Measurements from ENCODE around the gene PIP5K1B.
"Not testable (repeated sequence)": the region's sequence is repeated elsewhere in the genome, so short reads cannot be mapped to it uniquely, and the experiment has no call there.

The PIP5K1B gene

DNA sequence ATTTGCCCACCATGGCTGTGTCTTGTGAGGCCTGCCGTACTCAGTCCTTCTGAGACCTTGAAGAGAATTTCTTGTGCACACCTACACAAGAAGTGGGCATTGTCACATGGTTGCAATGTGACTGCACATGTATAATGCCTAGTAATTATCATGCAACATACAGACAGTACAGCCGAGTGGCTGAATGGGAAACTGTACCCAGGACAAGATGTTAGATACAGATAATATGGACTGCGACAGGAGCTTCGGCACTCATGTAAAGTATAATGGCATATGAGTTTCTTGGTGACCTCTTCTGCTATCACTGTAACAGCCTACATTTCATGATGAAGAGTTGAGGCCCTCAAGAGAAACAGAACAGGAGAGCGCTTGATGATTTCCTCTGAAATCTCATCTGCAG lies 313.7 kb downstream of the PIP5K1B start:
- no peak for DNase-seq (ENCODE audit: low read depth in 1 of 2, low spot score in 1 of 2)

DNA sequence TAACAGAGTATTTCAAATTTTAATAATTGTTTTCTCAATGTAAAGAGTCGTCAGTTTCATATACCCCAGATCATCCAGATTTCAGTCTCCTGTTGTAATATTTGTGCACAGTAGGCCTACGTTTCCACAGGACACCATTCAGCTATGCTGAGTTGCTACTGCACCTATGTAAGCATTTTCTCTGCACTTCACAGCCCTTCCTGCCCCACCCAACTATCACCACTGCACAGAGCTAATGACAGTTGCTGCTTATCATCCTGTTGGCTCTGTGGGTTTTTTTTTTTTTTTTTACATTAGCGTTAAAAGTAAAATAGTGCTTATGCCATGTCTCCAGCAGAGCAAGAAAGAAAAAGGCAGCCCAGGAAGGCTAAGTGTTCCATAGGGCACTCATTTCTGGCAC lies 314.8 kb downstream of the PIP5K1B start:
- DNase-seq (ENCODE audit: low read depth in 1 of 2, low spot score in 1 of 2), result no peak

DNA sequence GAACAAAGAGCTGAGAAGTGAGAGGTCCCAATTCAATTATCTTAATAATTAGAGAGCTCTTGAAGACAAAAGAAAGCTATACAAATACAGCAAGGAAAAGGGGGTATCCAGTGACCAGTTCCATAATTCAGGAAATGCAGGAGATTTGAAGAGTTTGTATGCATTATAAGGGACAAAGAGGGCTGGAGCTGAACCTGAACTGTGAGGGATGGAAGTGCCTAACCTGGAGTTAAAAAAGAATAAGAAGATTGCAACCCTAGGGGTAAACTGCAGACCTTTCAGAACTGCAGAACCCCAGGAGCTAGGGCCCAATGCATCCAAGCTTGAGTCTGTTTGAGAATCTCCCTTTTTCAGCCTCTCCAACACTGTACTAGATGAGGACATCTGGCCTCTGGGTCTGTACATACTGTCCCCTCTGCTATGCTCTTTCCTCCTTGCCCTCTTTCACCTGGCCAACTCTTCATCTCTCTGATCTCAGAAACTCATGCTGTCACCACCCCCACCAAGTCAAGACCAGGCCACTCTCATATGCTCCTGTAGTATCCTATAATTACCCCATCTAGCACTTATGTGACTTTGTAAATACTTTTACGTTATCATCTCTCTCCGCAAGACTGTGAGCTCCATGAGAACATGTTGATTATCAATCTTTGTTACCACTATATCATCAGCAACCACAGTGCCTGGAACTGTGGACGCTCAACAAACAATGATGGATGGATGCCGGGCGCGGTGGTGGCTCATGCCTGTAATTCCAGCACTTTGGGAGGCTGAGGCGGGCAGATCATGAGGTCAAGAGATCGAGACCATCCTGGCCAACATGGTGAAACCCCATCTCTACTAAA lies 315.5 kb downstream of the PIP5K1B start:
- no peak for DNase-seq (ENCODE audit: low read depth in 1 of 2, low spot score in 1 of 2)

DNA sequence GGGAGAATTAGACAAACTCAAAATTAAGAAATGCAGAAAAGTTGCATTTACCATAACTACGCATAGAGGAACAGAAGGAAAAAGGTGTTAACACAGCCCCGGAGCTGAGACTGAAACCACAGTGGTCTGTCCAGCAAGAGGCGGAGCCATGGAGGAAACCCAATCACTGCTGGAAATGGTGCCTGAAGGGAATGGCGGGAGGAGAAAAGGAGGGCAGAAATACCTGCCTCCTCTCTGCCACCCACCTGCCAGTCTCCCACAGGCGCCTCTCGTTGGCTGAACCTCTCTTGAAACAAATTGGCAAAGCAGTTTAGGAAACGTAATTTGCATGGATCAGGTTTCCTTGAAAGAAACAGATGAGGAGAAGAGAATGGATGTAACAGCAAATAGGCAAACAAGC lies 318.6 kb downstream of the PIP5K1B start:
- no peak for DNase-seq (ENCODE audit: low read depth in 1 of 2, low spot score in 1 of 2)

DNA sequence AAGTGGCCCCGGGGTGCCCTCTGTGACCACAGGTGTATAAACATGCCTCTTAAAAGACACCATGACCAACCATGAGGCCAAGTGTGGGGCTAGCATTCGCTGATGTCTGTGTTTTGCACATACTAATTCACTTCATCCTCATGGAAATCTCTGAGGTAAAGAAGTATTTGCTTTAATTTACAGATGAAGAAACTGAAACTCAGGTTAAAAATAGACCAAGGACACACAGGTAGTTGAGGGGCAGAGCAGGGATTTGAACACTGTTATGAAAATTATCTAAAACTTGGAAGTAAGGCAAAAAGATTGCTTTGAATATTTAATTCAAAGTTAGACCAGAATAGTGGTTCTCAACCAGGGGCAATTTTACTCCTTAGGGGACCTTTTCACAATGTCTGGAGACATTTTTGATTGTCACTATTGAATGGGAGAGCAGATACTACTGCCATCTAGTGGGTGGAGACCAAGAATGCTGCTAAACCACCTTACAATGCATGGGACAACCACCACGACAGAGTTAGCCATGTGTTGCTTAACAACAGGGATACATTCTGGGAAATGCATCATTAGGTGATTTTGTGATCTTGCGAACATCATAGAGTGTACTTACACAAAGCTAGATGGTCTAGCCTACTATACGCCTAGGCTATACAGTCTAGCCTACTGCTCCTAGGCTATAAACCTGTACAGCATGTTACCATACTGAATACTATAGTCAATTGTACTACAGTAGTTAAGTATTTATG lies 322.5 kb downstream of the PIP5K1B start:
- peak in 1 of 2 donors; percentile 43 for DNase-seq (ENCODE audit: low read depth in 1 of 2, low spot score in 1 of 2)

DNA sequence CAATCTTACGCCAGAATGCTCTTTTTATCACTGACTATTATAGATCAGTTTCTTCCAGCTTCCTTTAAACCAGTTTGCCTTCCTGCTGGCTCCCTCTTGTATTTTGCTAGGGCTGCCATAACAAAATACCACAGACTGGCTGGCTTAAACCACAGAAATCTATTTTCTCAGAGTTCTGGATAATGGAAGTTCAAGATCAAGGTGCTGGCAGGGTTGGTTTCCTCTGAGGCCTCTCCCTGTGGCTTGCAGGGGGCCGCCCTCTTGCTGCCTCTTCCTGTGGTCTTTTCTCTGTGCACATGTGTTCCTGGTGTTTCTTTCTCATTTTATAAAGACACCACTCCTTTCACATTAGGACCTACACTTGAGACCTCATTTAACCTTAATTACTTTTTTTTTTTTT lies 323.7 kb downstream of the PIP5K1B start:
- DNase-seq (ENCODE audit: low read depth in 1 of 2, low spot score in 1 of 2), result no peak

DNA sequence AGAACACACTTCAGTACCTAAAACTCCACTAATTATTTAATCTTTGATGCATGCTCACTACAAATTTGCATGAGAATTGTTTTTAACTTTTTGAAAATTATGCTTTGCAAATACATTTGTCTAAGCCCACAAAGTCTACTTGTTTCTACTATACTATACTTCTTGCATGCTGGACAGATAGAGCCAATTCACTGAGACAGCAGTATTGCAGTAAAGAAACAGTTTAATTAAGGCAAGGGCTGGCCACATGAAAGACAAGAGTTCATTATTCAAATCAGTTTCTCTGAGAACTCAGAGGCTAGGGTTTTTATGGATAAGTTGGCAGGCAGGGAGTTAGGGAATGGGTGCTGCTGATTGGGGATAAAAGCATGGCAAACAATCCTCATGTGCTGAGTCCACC lies 324.5 kb downstream of the PIP5K1B start:
- DNase-seq (ENCODE audit: low read depth in 1 of 2, low spot score in 1 of 2), result no peak

DNA sequence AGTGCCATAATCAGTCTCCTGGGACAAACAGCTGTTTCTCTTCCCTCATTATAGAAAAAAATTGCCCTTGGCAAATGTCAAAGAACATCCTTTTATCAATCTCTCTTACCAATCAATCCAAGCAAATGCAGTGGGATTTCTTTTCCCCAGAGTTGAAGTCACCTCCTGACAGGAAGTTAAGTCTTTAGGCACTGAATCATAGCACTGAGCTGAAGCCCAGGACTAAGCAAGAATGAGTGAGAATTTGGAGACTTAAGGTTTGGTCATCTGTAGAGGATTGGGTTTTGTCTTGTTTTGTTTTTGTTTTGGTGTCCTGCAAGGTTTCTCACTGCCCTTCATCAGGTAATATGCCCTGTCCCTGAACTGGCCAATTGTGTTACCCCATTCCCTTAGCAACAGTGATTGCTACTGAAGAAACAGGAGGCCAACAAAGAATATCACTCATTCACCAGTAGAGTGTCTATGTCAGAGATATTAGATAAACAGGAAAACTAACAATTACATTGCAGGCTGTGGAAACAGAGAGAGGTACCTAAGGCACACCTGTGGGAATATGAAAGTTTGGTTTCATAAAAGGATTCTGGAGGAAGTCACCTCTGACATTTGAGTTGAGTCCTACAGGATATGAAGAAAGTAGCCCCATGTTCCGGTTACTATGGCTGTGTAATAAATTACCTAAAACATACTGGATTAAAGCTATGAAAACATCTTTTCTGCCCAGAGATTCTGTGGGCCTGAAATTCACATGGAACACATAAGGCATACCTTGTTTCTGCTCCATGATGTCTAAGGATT lies 326.0 kb downstream of the PIP5K1B start:
- DNase-seq (ENCODE audit: low read depth in 1 of 2, low spot score in 1 of 2), result no peak

DNA sequence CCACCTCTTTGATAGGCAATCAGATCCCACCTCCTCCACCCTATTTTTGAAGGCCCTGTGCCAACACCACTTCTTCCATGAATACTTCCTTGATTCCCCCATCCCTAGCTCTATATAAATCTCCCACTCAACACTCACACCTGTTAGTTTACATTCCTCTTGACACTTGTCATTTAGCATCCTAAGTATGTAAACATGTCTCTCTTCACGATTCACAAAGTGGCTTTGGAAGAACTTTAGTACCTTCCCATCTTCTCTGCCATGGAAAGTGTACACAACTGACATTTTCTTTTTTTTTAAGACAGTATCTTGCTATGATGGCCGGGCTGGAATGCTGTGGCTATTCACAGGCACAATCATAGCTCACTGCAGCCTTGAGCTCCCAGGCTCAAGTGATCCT lies 329.0 kb downstream of the PIP5K1B start:
- no peak for DNase-seq (ENCODE audit: low read depth in 1 of 2, low spot score in 1 of 2)

DNA sequence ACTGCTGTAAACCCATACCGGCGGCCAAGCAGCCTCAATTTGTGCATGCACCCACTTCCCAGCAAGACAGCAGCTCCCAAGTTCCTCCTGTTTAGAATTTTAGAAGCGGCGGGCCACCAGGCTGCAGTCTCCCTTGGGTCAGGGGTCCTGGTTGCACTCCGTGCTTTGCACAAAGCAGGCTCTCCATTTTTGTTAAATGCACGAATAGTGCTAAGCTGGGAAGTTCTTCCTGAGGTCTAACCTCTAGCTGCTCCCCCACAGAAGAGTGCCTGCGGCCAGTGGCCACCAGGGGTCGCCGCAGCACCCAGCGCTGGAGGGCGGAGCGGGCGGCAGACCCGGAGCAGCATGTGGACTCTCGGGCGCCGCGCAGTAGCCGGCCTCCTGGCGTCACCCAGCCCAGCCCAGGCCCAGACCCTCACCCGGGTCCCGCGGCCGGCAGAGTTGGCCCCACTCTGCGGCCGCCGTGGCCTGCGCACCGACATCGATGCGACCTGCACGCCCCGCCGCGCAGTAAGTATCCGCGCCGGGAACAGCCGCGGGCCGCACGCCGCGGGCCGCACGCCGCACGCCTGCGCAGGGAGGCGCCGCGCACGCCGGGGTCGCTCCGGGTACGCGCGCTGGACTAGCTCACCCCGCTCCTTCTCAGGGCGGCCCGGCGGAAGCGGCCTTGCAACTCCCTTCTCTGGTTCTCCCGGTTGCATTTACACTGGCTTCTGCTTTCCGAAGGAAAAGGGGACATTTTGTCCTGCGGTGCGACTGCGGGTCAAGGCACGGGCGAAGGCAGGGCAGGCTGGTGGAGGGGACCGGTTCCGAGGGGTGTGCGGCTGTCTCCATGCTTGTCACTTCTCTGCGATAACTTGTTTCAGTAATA lies 330.6 kb downstream of the PIP5K1B start, which contains the start of gene FXN:
Gene FXN (plus strand): TSS at position 315 of the 871 bp plus-strand sequence. CDS start 31 bp downstream, at position 346.
- peak; percentile 74 to 76 for DNase-seq (ENCODE audit: low read depth in 1 of 2, low spot score in 1 of 2)

DNA sequence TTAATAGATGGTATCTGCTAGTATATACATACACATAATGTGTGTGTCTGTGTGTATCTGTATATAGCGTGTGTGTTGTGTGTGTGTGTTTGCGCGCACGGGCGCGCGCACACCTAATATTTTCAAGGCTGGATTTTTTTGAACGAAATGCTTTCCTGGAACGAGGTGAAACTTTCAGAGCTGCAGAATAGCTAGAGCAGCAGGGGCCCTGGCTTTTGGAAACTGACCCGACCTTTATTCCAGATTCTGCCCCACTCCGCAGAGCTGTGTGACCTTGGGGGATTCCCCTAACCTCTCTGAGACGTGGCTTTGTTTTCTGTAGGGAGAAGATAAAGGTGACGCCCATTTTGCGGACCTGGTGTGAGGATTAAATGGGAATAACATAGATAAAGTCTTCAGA lies 331.3 kb downstream of the PIP5K1B start:
- no peak for DNase-seq (ENCODE audit: low read depth in 1 of 2, low spot score in 1 of 2)

DNA sequence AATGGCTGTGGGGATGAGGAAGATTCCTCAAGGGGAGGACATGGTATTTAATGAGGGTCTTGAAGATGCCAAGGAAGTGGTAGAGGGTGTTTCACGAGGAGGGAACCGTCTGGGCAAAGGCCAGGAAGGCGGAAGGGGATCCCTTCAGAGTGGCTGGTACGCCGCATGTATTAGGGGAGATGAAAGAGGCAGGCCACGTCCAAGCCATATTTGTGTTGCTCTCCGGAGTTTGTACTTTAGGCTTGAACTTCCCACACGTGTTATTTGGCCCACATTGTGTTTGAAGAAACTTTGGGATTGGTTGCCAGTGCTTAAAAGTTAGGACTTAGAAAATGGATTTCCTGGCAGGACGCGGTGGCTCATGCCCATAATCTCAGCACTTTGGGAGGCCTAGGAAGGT lies 331.8 kb downstream of the PIP5K1B start:
- DNase-seq (ENCODE audit: low read depth in 1 of 2, low spot score in 1 of 2), result no peak

DNA sequence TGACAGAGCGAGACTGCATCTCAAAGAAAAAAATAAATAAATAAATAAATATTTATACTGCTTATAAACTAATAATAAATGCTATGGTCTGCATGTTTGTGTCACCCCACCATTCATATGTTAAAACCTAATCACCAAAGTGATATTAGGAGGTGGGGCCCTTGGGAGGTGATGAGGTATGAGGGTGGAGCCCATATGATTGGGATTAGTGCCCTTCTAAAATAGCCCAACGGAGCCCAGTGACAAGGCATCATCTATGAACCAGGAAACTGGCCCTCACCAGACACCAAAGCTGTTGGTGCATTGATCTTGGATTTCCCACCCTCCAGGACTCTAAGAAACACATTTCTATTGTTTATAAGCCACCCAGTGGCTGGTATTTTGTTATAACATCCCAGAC lies 335.6 kb downstream of the PIP5K1B start:
- DNase-seq (ENCODE audit: low read depth in 1 of 2, low spot score in 1 of 2), result no peak

DNA sequence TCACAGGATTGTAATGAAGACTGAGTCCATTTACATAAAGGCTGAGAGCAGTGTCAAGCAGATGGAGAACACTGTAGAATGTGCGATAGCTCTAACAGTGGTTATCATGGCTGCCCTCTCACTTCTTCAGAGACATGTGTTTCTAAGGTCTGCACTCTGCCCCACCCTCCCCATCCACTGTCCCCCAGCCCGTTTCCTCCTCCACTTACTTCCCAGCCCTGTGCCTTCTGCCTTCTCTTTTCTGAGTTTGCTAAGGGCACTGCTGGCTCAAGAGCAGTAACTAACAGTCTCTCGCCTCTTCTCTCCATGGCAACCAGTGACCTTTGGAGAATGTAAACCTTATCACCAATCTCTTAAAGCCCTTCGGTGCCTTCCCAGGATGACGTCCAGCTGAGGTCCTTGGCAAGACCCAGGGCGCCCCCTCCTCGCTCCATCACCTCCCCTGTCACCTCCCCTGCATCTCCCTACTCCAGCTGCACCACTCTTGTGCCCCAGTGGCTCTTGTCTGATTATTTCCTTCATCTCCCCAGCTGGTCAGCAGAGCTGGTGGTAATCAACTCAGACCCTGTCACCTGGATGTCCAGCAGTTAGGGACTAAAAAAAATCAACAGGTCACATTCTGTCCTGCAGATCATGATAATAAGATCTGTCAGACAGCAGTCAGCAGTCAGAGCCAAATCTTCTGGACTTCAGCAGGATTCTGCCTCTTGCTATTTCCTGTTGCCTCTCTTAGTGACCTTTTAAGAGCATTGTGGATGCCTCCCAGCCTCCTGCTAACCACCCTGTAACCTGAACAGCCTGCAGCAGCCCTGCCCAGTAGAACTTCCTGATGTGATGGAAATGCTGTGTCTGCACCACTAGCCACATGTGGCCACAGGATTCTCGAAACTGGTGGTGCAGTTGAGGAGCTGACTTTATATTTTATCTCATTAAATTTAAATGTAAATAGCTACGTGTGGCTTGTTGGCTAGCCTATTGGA lies 339.5 kb downstream of the PIP5K1B start:
- no peak for DNase-seq (ENCODE audit: low read depth in 1 of 2, low spot score in 1 of 2)

DNA sequence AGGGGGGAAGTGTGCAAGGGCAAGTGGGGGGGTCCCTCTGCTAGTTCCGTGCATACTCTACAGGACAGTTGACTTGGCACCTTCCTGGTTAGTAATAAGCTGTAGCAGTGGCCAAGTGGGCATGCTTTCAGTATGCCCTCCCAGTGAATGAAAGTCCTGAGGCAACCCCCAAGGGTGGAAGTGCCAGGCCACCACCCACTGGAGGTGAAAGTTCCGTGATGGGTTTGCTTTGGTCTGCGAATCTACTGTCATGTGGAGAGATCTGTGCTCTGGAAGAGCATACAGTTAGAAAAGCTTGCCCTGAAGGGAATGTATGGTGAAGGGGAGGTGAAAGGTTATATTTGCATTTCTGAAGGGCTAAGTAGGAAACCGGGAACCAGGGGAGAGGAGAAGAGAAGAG lies 340.8 kb downstream of the PIP5K1B start:
- DNase-seq (ENCODE audit: low read depth in 1 of 2, low spot score in 1 of 2), result no peak

DNA sequence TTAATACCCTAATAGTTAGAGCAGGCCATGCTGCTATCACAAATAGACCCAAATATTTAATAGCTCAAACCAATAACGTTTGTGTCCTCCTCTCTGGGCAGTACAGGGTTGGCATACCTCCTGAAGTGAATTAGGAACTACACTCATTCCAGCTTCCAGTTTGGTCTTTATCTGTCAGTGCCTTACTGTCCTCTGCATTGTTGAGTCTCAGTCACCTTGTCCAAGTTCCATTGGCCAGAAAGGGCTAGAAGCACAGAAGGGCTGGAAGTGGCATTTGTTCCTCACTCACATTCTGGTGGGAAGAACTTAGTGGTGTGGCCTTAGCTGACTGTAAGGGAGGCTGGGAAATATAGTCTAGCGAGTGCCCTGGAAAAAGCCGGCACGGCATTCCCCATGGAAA lies 341.7 kb downstream of the PIP5K1B start:
- no peak for DNase-seq (ENCODE audit: low read depth in 1 of 2, low spot score in 1 of 2)

DNA sequence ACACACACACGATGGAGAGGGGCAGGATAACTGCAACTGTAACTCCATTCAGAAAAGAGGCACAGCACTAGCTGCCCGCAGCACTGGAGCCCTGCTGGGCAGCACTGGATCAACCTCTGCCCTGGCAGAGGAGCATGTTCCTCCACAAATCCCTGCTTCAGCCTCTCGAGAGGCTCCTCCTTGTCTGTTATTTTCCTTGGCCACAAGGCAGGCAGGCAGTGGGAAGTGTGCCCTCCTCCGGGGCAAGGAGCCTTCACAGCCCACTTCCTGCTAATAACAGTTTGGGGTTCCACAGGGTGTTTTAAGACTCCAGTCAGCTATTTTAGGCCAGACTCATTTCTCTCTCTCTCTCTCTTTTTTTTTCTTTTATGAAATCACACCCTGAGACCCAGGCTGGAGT lies 342.3 kb downstream of the PIP5K1B start:
- DNase-seq (ENCODE audit: low read depth in 1 of 2, low spot score in 1 of 2), result no peak

DNA sequence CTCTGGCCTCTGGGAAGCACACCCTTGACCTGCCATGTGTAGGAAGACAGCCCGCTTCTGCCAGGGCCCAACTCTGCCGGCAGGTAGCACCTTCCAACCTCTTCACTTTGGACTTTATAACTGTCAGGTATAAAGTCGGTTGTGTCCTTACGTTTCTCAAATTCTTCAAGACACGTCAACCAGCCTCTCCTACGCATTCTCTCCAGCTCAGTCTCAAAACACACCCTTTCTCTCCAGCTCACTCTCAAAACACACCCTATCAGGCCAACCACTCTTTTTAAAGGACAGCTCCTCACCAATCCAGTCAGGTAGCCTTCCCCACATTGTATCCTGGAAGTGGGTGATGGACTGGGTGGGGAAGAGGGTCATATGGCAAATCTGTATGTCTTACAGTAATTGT lies 344.1 kb downstream of the PIP5K1B start:
- no peak for DNase-seq (ENCODE audit: low read depth in 1 of 2, low spot score in 1 of 2)

DNA sequence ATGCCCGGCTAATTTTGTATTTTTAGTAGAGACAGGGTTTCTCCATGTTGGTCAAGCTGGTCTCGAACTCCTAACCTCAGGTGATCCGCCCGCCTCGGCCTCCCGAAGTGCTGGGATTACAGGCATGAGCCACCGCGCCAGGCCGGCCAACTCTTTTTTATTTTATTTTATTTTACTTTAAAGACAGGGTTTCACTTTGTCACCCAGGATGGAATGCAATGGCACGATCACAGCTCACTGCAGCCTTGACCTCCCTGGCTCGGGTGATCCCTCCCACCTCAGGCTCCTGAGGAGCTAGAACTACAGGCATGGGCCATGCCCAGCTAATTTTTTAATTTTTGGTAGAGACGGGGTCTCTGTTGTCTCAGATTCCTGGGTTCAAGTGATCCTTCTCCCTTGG lies 345.9 kb downstream of the PIP5K1B start:
- DNase-seq (ENCODE audit: low read depth in 1 of 2, low spot score in 1 of 2), result not testable (repeated sequence)
